ENCODE measurements around the gene APBB1IP.

APBB1IP gene

GRCh38 chr10:26520575-26520974 is 82.4 kb downstream of the APBB1IP start:
- H3K9ac ChIP-seq (ENCODE audit: low read depth, low read length, poor library complexity, severe bottlenecking), result no peak overlapping the region
- no peak for TF ChIP-seq CTCF (conservative IDR thresholded peaks at IDR 0.05; ENCODE audit: low read length)
- no peak for TF ChIP-seq EZH2phosphoT487 (IDR thresholded peaks at IDR 0.05; ENCODE audit: borderline replicate concordance)
- no peaks in the 10 kb centered on the region for H3K9me2 ChIP-seq (replicated peaks; ENCODE audit: low read depth, low read length)
- no peaks in the 10 kb centered on the region for H3K27me3 ChIP-seq (ENCODE audit: insufficient read depth, low read length, poor library complexity, severe bottlenecking)
- H3K4me3 ChIP-seq (ENCODE audit: low read length, poor library complexity, severe bottlenecking), result no peak overlapping the region
- H3K4me1 ChIP-seq (ENCODE audit: insufficient read depth, low read length, poor library complexity, severe bottlenecking), result no peaks in the 10 kb centered on the region
- no peaks in the 10 kb centered on the region for H3K9me3 ChIP-seq (ENCODE audit: insufficient read depth, low read depth, low read length)
- H4K20me1 ChIP-seq (ENCODE audit: insufficient read depth, low read length, poor library complexity, severe bottlenecking), result no peaks in the 10 kb centered on the region
- no peak overlapping the region for H2AFZ ChIP-seq (ENCODE audit: low read length)
- H3K79me2 ChIP-seq (ENCODE audit: insufficient read depth, low read length), result no peaks in the 10 kb centered on the region
- H3K36me3 ChIP-seq (ENCODE audit: insufficient read depth, low read length), result no peaks in the 10 kb centered on the region
- no peak overlapping the region for H3K4me2 ChIP-seq (ENCODE audit: low read depth, low read length, poor library complexity, severe bottlenecking)
- no peaks in the 10 kb centered on the region for H3F3A ChIP-seq (ENCODE audit: low read depth)

GRCh38 chr10:26524161-26524896 is 86.2 kb downstream of the APBB1IP start:
- Histone ChIP-seq H3K36me3 (ENCODE audit: insufficient read depth, low read length) (no peaks in the 10 kb centered on the region), H3K9me2 (replicated peaks; ENCODE audit: low read depth, low read length) (no peaks in the 10 kb centered on the region), H4K20me1 (ENCODE audit: insufficient read depth, low read length, poor library complexity, severe bottlenecking) (no peaks in the 10 kb centered on the region), H3K4me1 (ENCODE audit: insufficient read depth, low read length, poor library complexity, severe bottlenecking) (no peaks in the 10 kb centered on the region), H2AFZ (ENCODE audit: low read length) (no peak overlapping the region), H3K9me3 (ENCODE audit: insufficient read depth, low read depth, low read length) (no peaks in the 10 kb centered on the region), H3K4me3 (ENCODE audit: low read length, poor library complexity, severe bottlenecking) (no peak overlapping the region), H3K79me2 (ENCODE audit: insufficient read depth, low read length) (no peaks in the 10 kb centered on the region), H3F3A (ENCODE audit: low read depth) (no peaks in the 10 kb centered on the region), H3K27me3 (ENCODE audit: insufficient read depth, low read length, poor library complexity, severe bottlenecking) (no peaks in the 10 kb centered on the region), H3K9ac (ENCODE audit: low read depth, low read length, poor library complexity, severe bottlenecking) (no peak overlapping the region), H3K4me2 (ENCODE audit: low read depth, low read length, poor library complexity, severe bottlenecking) (no peak overlapping the region)
- TF ChIP-seq EZH2phosphoT487 (IDR thresholded peaks at IDR 0.05; ENCODE audit: borderline replicate concordance) (no peak), CTCF (conservative IDR thresholded peaks at IDR 0.05; ENCODE audit: low read length) (no peak)

GRCh38 chr10:26525586-26525985 is 87.4 kb downstream of the APBB1IP start:
- no peaks in the 10 kb centered on the region for H3F3A ChIP-seq (ENCODE audit: low read depth)
- no peak overlapping the region for H2AFZ ChIP-seq (ENCODE audit: low read length)

More at GRCh38 chr10:26525586-26525985, 87.4 kb downstream of the APBB1IP start:
- H3K27me3 ChIP-seq (ENCODE audit: insufficient read depth, low read length, poor library complexity, severe bottlenecking), result no peaks in the 10 kb centered on the region
- H3K9me2 ChIP-seq (replicated peaks; ENCODE audit: low read depth, low read length), result no peaks in the 10 kb centered on the region
- no peaks in the 10 kb centered on the region for H4K20me1 ChIP-seq (ENCODE audit: insufficient read depth, low read length, poor library complexity, severe bottlenecking)
- no peaks in the 10 kb centered on the region for H3K4me1 ChIP-seq (ENCODE audit: insufficient read depth, low read length, poor library complexity, severe bottlenecking)
- TF ChIP-seq CTCF (conservative IDR thresholded peaks at IDR 0.05; ENCODE audit: low read length), result no peak
- no peak for TF ChIP-seq EZH2phosphoT487 (IDR thresholded peaks at IDR 0.05; ENCODE audit: borderline replicate concordance)
- H3K36me3 ChIP-seq (ENCODE audit: insufficient read depth, low read length), result no peaks in the 10 kb centered on the region
- H3K4me3 ChIP-seq (ENCODE audit: low read length, poor library complexity, severe bottlenecking), result no peak overlapping the region
- H3K9me3 ChIP-seq (ENCODE audit: insufficient read depth, low read depth, low read length), result no peaks in the 10 kb centered on the region
- H3K79me2 ChIP-seq (ENCODE audit: insufficient read depth, low read length), result no peaks in the 10 kb centered on the region
- H3K9ac ChIP-seq (ENCODE audit: low read depth, low read length, poor library complexity, severe bottlenecking), result no peak overlapping the region
- H3K4me2 ChIP-seq (ENCODE audit: low read depth, low read length, poor library complexity, severe bottlenecking), result no peak overlapping the region

Measured in Loucy (cell line).